Activated T-helper 1 cell treated with Interleukin-2 at 50 U/mL for 16 hours (primary cell): ENCODE results near the gene PLCD1.
"Not testable (repeated sequence)": the region's sequence is repeated elsewhere in the genome, so short reads cannot be mapped to it uniquely, and the experiment has no call there.

ENCODE experiments used
- DNase-seq: peaks from one replicate; pipeline ENCODE4 v3.0.0-alpha.2; 2020; ENCODE audit warnings: low read depth

Gene PLCD1

GRCh38 chr3:38036906-38037305, 7.5 kb upstream of the PLCD1 start:
- no peak for DNase-seq

GRCh38 chr3:38036286-38036685, 6.8 kb upstream of the PLCD1 start:
- DNase-seq, result no peak

GRCh38 chr3:38034335-38034734, 4.9 kb upstream of the PLCD1 start:
- DNase-seq, result not testable (repeated sequence)

- DNase-seq, result not testable (repeated sequence)
Observed at GRCh38 chr3:38033586-38033985, 4.1 kb upstream of the PLCD1 start.

- DNase-seq, result no peak
Observed at GRCh38 chr3:38032328-38032865, 3.0 kb upstream of the PLCD1 start.

GRCh38 chr3:38031022-38031994, 1.9 kb upstream of the PLCD1 start:
- DNase-seq, result peak; percentile 46

GRCh38 chr3:38030126-38031021, 932 bp upstream of the PLCD1 start:
- no peak for DNase-seq

GRCh38 chr3:38028621-38029361, 651 bp downstream of the PLCD1 start:
- DNase-seq, result no peak

- DNase-seq, result no peak
Observed at GRCh38 chr3:38027466-38028465, 1.7 kb downstream of the PLCD1 start.

GRCh38 chr3:38026856-38027255, 2.6 kb downstream of the PLCD1 start:
- DNase-seq, result no peak

- no peak for DNase-seq
Observed at GRCh38 chr3:38022896-38023709, 6.3 kb downstream of the PLCD1 start.

GRCh38 chr3:38022301-38022700, 7.1 kb downstream of the PLCD1 start:
- no peak for DNase-seq

- DNase-seq, result no peak
Observed at GRCh38 chr3:38021196-38021595, 8.2 kb downstream of the PLCD1 start.

GRCh38 chr3:38020342-38020726, 9.1 kb downstream of the PLCD1 start:
- no peak for DNase-seq

- DNase-seq, result no peak
Observed at GRCh38 chr3:38019658-38020341, 9.6 kb downstream of the PLCD1 start.

GRCh38 chr3:38018296-38019266, 10.9 kb downstream of the PLCD1 start:
- no peak for DNase-seq

- DNase-seq, result no peak
Observed at GRCh38 chr3:38017445-38018295, 11.8 kb downstream of the PLCD1 start.
